ENCODE measurements around the gene DLGAP3. TPM values are rescaled to one million over a fixed set of nuclear protein-coding genes. Genes with fewer than 3 reads are reported as not detected.

The DLGAP3 gene
- total RNA-seq, 4 donors from 2014 or later, result 0.53 to 0.83 TPM; not detected in 2

GRCh38 chr1:34816332-34816731 lies 113.1 kb downstream of the DLGAP3 start:
- no peak overlapping the region for H3K27ac ChIP-seq
- no peaks in the 10 kb centered on the region for H3K36me3 ChIP-seq
- H3K4me3 ChIP-seq, result no peak overlapping the region
- H3K4me1 ChIP-seq, result no peaks in the 10 kb centered on the region
- no peaks in the 10 kb centered on the region for H3K9me3 ChIP-seq
- H3K27me3 ChIP-seq, result no peaks in the 10 kb centered on the region
- DNase-seq, result no peak
- TF ChIP-seq POLR2A (IDR thresholded peaks at IDR 0.05) (no peak), CTCF (IDR thresholded peaks at IDR 0.05) (no peak)

Other genes starting within 250 kb of the DLGAP3 start
- gene GJB5, start 174.6 kb downstream of the DLGAP3 start, total RNA-seq, result not detected
- gene GJB4, start 169.9 kb downstream of the DLGAP3 start, total RNA-seq, result not detected
- 1 to 10 TPM in 3 of 4 donors, not detected in 1; 1.5 to 1.9 (median 1.7) TPM for gene GJB3, start 148.4 kb downstream of the DLGAP3 start, total RNA-seq
- gene GJA4, start 136.7 kb downstream of the DLGAP3 start, total RNA-seq, result 1 to 10 TPM; 2.5 to 6.1 (median 4.3) TPM
- 10 to 100 TPM; 10.7 to 40.3 (median 30.0) TPM for gene SMIM12, start 69.9 kb downstream of the DLGAP3 start, total RNA-seq
- 10 to 100 TPM in 3 of 4 donors, 1 to 10 TPM in 1; 7.4 to 22.8 (median 14.7) TPM for gene TMEM35B, start 55.7 kb upstream of the DLGAP3 start, total RNA-seq
- gene ZMYM6, start 102.3 kb upstream of the DLGAP3 start, total RNA-seq, result 10 to 100 TPM; 23.1 to 36.9 (median 31.1) TPM
- 10 to 100 TPM in 3 of 4 donors, 1 to 10 TPM in 1; 9.6 to 44.6 (median 13.1) TPM for gene ZMYM1, start 149.7 kb upstream of the DLGAP3 start, total RNA-seq